ENCODE data around the gene PAGE4. TPM values are rescaled to one million over a fixed set of nuclear protein-coding genes. Genes with fewer than 3 reads are reported as not detected.

The PAGE4 gene
- total RNA-seq, 2 experiments from 2014 or later = not detected

DNA sequence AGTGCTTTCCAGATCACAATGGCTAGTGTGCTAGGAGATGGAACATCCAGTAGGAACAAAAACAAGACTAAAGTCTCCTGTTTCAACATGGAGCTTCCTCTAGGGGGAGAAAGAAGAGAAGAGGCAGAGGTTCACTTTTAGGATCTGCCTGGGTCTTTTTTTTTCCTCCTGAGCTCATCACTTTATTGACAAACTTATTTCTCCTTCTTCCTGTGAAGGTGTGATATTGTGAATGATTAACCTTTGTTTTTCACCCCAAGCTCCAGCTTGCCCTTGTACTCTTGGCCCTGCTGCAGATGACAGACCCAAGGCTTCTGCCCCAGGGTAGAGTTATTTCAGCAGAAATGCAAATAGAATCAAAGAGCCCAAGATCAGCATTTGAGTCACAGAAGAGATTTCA, 13.5 kb downstream of the PAGE4 start:
- no peaks in the 10 kb centered on the region for H3K27me3 Mint-ChIP-seq
- H3K9me3 Mint-ChIP-seq = no peaks in the 10 kb centered on the region
- TF ChIP-seq, protein P1, sequence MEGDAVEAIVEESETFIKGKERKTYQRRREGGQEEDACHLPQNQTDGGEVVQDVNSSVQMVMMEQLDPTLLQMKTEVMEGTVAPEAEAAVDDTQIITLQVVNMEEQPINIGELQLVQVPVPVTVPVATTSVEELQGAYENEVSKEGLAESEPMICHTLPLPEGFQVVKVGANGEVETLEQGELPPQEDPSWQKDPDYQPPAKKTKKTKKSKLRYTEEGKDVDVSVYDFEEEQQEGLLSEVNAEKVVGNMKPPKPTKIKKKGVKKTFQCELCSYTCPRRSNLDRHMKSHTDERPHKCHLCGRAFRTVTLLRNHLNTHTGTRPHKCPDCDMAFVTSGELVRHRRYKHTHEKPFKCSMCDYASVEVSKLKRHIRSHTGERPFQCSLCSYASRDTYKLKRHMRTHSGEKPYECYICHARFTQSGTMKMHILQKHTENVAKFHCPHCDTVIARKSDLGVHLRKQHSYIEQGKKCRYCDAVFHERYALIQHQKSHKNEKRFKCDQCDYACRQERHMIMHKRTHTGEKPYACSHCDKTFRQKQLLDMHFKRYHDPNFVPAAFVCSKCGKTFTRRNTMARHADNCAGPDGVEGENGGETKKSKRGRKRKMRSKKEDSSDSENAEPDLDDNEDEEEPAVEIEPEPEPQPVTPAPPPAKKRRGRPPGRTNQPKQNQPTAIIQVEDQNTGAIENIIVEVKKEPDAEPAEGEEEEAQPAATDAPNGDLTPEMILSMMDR (IDR thresholded peaks at IDR 0.05) = no peak
- H3K27ac Mint-ChIP-seq = no peak overlapping the region
- peaks cover 4% of the 10 kb centered on the region for H3K4me1 Mint-ChIP-seq (ENCODE audit: low read depth)
- POLR2A ChIA-PET = no interaction called here
- intact Hi-C loops (cut with micrococcal nuclease) = no loop called here
- CTCF ChIA-PET = interaction anchor here (1.2 kb wide), 1 partner anchor 34 kb away, joined by 4 read pairs; no protein-coding TSS in a partner anchor
- ATAC-seq = no peak
- no peak overlapping the region for H3K4me3 Mint-ChIP-seq
- H3K36me3 Mint-ChIP-seq (ENCODE audit: low read depth) = no peaks in the 10 kb centered on the region
- no peak for DNase-seq

DNA sequence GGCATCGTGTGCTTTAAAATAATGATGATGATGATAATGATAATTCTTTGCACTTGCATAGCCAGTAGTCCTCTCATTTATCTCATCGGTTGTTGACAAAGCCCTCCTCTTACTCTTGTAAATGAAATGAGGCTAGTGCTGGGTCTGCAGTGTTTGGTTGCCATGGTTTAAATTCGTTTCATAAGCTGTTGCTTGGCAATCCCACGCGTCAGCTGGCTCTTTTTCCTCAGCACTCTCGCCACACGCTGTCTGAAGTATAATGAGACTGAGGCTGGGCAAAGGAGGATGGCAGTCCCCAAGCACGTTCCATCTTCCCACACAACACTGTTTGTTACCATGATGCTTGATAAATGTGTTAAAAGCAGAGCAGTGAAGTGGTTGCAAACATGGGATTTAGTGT, 15.5 kb downstream of the PAGE4 start:
- H3K4me1 Mint-ChIP-seq (ENCODE audit: low read depth) = peaks cover 4% of the 10 kb centered on the region
- ChIA-PET CTCF (no interaction called here), POLR2A (no interaction called here)
- intact Hi-C loops (cut with micrococcal nuclease) = no loop called here
- ATAC-seq (no peak), DNase-seq (no peak)
- TF ChIP-seq, protein P1 (IDR thresholded peaks at IDR 0.05) = no peak
- H3K9me3 Mint-ChIP-seq = no peaks in the 10 kb centered on the region
- H3K36me3 Mint-ChIP-seq (ENCODE audit: low read depth) = no peaks in the 10 kb centered on the region
- no peak overlapping the region for H3K27ac Mint-ChIP-seq
- no peak overlapping the region for H3K4me3 Mint-ChIP-seq
- no peaks in the 10 kb centered on the region for H3K27me3 Mint-ChIP-seq

DNA sequence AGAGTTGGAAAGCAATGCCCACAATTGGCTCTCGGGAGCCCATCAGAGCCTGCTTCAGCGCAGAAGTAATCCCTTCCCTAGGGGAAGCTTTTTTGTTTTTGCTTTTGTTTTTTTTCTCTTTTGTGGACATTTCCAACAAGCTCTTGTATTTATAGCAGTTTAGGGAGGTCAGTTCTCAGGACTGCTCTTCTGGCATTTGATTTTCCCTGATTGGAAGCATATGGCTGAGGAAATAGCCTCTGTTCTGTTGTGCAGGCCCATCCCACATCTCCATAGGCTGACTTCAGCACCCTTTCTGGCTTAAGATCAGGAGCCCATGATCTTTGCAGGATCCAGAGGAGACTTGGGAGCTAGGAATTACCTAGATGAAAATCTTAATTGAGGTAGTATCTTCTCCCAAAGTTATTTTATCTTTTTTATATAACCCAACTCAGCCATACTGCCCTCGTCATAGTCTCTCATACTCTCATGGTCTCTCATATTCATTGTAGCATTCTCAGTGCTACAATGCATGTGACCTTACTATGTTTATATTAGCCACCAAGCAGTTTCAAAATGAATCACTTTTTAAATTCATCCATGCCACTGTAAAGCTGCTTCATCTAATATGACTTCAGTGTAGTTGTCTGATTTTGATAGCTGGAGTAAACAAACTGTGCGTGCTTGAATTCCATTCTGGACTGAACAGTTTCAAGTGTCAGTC, 16.7 kb downstream of the PAGE4 start:
- TF ChIP-seq, protein P1 (IDR thresholded peaks at IDR 0.05) = no peak
- DNase-seq = no peak
- Mint-ChIP-seq H3K9me3 (no peaks in the 10 kb centered on the region), H3K36me3 (ENCODE audit: low read depth) (no peaks in the 10 kb centered on the region), H3K4me3 (no peak overlapping the region), H3K27ac (no peak overlapping the region), H3K4me1 (ENCODE audit: low read depth) (peaks cover under 1% of the 10 kb centered on the region), H3K27me3 (no peaks in the 10 kb centered on the region)
- POLR2A ChIA-PET = no interaction called here
- CTCF ChIA-PET = no interaction called here
- ATAC-seq = no peak
- intact Hi-C loops (cut with micrococcal nuclease) = no loop called here

DNA sequence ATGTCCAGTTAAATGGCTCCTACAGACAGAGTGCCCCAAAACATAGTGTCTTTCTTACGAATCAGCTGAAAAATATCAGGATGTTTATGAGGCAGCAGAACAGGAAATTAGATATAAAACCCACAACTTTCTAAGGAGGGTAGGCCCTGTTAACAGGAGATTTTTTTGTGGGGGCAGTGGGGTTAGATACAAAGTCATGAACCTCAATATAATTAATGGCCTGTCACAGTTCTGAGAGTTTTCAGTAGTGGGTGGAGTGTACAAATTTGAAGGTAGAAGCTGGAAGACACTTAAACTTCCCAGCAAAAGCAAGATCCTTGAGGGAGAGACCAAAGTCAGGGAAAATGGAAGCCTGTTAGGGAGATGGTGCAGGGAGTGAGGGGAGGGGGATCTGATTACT, 17.4 kb downstream of the PAGE4 start:
- no peaks in the 10 kb centered on the region for H3K36me3 Mint-ChIP-seq (ENCODE audit: low read depth)
- ChIA-PET POLR2A (no interaction called here), CTCF (no interaction called here)
- H3K27ac Mint-ChIP-seq = no peak overlapping the region
- DNase-seq (no peak), ATAC-seq (no peak)
- TF ChIP-seq, protein P1 (IDR thresholded peaks at IDR 0.05) = no peak
- no peak overlapping the region for H3K4me3 Mint-ChIP-seq
- no peaks in the 10 kb centered on the region for H3K4me1 Mint-ChIP-seq (ENCODE audit: low read depth)
- H3K9me3 Mint-ChIP-seq = no peaks in the 10 kb centered on the region
- no peaks in the 10 kb centered on the region for H3K27me3 Mint-ChIP-seq
- intact Hi-C loops (cut with micrococcal nuclease) = no loop called here

DNA sequence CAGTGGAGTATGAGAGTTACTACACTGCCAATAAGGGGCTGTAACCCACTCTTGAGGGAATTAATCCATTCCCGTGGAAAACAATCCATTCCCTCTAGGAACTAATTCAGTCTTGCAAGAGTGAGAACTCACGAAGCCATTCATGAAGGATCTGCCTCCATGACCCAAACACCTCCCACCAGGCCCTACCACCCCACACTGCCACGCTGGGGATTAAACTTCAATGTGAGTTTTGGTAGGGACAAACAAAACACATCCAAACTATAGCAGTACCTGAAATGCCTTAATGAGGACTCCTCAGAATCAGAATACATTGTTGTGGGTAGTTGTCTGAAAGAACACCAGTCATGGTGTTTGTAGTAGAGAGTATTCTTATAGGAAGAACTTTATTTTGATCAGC, 19.2 kb downstream of the PAGE4 start:
- H3K9me3 Mint-ChIP-seq = no peaks in the 10 kb centered on the region
- DNase-seq (no peak), ATAC-seq (no peak)
- CTCF ChIA-PET = interaction anchor here (1.2 to 1.6 kb wide), 2 partner anchors 9 to 70 kb away, joined by 4 read pairs; no protein-coding TSS in a partner anchor
- peaks cover 1% of the 10 kb centered on the region for H3K27me3 Mint-ChIP-seq
- H3K4me3 Mint-ChIP-seq = no peak overlapping the region
- TF ChIP-seq, protein P1 (IDR thresholded peaks at IDR 0.05) = no peak
- intact Hi-C loops (cut with micrococcal nuclease) = no loop called here
- no peaks in the 10 kb centered on the region for H3K4me1 Mint-ChIP-seq (ENCODE audit: low read depth)
- H3K36me3 Mint-ChIP-seq (ENCODE audit: low read depth) = no peaks in the 10 kb centered on the region
- no peak overlapping the region for H3K27ac Mint-ChIP-seq
- POLR2A ChIA-PET = no interaction called here
